GM12874 (cell line): ENCODE results near the gene ADD1.

ENCODE experiments used
- TF ChIP-seq, protein P1 (sequence below): IDR thresholded peaks from 2 replicates; pipeline ENCODE4 v1.5.1; 2011; ENCODE audit warnings: low read depth, mild to moderate bottlenecking, control low read depth, low read length, moderate library complexity; ENCODE audit not compliant: insufficient read depth

The ADD1 gene

DNA sequence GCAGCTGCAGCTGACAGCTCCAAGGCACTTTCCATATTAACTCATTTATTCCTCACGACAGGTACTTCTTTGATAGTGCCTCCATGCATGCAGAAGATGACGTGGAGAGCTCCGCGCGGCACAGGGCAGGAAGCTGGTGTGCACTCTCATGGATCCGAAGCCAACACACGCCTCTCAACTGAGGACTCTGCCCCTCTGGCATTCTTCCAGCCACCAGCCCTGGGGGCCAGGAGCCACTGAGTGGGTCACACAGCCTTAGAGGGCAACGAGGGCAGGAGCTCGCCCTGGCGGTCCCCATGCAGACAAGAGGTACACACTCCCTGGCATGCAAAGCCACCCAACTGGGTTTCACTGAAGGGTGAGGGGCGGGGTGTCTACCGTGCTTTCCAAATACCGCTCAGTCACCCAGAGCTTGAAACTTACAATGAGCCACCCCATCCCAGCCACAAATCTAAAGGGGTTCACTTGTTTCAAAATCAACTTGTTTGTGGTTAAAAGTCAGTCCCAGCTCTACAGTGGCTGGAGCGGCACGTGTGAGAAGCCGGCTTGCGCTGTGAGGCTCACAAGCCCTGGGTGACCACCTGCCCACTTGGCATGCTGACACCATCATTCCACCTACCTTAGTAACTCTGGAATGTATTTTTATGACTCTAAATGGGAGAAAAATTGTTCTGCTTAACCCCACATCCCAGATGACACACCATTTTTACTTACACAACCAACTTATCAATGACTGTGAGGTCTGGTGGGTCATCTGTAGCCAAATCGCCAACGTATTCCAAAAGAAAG is 103.4 kb downstream of the ADD1 start:
- TF ChIP-seq, protein P1, sequence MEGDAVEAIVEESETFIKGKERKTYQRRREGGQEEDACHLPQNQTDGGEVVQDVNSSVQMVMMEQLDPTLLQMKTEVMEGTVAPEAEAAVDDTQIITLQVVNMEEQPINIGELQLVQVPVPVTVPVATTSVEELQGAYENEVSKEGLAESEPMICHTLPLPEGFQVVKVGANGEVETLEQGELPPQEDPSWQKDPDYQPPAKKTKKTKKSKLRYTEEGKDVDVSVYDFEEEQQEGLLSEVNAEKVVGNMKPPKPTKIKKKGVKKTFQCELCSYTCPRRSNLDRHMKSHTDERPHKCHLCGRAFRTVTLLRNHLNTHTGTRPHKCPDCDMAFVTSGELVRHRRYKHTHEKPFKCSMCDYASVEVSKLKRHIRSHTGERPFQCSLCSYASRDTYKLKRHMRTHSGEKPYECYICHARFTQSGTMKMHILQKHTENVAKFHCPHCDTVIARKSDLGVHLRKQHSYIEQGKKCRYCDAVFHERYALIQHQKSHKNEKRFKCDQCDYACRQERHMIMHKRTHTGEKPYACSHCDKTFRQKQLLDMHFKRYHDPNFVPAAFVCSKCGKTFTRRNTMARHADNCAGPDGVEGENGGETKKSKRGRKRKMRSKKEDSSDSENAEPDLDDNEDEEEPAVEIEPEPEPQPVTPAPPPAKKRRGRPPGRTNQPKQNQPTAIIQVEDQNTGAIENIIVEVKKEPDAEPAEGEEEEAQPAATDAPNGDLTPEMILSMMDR, result no peak

DNA sequence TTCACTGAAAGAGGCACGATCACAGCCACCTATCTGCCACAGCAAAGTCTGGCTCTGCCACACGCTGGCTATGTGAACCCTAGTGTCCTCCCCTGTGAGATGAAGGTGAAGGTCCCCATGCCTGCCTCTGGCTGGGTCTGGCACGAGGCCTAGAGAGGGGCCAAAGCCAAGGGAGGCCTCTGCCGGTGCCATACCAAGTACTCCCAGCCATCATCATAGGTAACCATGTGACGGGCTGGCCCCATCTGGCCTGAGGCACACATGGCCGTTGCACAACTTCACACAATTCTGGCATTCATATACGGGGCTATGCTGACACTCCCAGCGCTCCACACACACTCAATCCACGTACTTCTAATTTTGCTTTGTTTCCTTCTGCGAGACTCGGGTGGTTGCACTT is 104.3 kb downstream of the ADD1 start:
- TF ChIP-seq, protein P1, result no peak

DNA sequence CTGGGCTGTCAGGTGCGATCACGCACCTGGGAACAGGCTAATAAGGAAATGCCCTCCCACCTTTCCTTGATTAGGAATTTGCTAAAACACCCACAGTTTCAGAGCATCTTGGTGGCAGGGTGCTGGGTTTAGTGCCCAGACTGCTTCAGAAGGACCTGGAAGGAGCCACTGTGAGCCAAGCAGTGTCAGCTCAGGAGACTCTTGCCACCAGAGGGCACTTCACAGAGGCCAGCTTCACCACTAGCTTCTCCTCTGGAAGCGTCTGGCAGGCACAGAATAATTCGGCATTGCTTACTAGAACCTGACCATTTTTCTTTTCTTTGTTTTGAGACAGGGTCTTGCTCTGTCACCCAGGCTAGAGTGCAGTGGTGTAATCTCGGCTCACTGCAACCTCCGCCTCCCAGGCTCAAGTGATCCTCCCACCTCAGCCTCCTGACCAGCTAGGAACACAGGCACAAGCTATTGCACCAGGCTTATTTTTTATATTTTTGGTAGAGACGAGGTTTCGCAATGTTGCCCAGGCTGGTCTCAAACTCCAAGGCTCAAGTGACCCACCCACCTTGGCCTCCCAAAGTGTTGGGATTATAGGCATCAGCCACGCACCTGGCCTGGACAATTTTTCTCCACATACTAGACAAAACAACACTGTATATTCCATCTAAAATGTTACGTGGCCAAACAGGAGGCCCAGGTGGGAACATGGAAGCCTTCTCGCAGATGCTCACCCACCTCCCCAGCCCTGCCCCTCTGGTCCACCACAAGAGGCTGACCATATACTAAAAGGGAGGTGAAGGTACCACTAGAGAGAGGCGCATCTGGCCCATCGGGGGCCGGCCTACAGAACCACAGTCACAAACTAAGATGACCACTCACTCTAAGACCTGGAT is 105.5 kb downstream of the ADD1 start:
- TF ChIP-seq, protein P1, result peak; percentile 56

DNA sequence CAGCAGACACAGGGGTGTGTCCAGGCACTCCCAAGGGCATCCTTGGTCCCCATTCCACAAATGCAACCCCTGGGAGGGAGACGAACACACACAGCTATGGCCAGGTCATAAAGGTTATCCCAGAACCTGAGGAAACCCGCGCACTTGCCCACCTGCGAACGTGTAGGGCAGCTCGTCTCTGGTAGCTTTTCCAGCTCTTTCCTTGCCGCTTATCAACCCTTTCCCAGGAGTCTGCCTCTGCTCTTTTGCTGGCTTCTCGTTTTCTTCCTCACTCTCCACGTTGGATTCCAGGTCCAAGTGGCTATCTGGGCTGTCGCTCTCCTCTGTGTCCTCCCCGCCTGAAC is 106.1 kb downstream of the ADD1 start:
- TF ChIP-seq, protein P1, result no peak

DNA sequence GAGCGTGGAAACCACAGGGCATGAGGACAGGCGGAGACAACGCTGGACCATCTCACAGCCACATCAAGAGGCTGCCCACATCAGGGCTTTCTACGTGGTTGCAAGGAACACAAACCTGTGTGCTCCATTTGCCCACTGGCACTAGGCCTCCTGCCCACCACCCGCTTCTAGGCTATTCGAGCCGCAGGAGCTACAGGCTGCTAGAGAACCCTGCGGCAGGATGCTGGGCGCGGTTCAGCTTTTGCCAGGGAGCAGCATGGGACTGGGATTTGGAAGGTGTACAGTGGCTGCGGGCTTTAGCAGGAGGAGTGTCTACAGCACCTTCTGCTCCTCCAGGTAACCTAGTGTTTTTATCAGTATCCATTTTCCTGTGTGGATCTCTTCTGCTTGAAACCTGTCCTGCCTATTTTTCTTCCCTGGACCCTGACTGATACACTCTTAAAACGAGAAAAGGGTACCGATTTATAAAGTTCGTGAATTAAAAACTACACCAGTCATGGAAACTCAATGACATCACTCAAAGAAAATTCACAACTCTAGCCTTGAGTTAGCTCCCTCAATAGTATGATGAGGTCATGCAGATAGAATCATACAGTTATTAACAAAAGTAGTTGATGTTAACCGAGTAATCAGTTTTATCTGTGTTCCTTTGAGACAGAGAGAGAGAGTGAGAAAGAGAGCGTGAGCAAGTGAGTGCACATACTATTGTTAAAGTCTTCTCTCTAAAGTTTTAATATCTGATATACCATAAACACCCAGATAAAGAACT is 106.8 kb downstream of the ADD1 start:
- TF ChIP-seq, protein P1, result no peak

DNA sequence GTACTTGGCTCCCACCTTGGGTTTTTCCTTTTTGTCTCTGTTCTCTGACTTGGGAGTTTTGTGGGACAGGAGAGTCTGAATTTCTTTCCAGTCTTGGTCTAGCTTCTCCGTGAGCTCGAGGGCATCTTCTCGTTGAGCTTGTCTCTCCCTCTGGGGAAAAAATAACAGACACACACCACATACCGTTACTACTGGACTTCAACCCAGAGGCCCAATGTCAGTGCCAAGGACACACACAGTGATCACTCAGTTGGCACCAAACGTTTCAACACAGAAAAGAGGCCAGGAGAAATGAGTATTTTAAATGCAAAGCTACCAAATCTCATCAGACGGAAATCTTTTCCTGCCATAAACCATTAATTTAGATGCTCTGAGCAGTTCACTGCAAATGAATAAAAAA is 109.9 kb downstream of the ADD1 start:
- TF ChIP-seq, protein P1, result no peak
